Measurements from ENCODE around the gene GADD45A.

GRCh38 chr1:67677930-67678329 is 7.1 kb upstream of the GADD45A start:
- TF ChIP-seq SRSF1 (IDR thresholded peaks at IDR 0.05; ENCODE audit: low read depth, low read length) (no peak), JUNB (CRISPR knock-in tag; conservative IDR thresholded peaks at IDR 0.05) (no peak)
